GM19193 (cell line): ENCODE data around the gene CAMKK1.

Experiments used
- POLR2A ChIP-seq: IDR thresholded peaks from 4 replicates; pipeline ENCODE4 v1.6.1; 2011; ENCODE audit not compliant: insufficient read depth, insufficient read length; ENCODE audit errors: extremely low read depth

CAMKK1 gene

GRCh38 chr17:3907483-3908216 is 14.8 kb upstream of the CAMKK1 start:
- no peak for TF ChIP-seq POLR2A

- no peak for TF ChIP-seq POLR2A
Observed at GRCh38 chr17:3906881-3907280, 14.0 kb upstream of the CAMKK1 start.

- no peak for TF ChIP-seq POLR2A
Observed at GRCh38 chr17:3905017-3905520, 12.2 kb upstream of the CAMKK1 start.

- no peak for TF ChIP-seq POLR2A
Observed at GRCh38 chr17:3904501-3904900, 11.6 kb upstream of the CAMKK1 start.

GRCh38 chr17:3903881-3904290 is 11.0 kb upstream of the CAMKK1 start:
- no peak for TF ChIP-seq POLR2A

GRCh38 chr17:3903051-3903825 is 10.4 kb upstream of the CAMKK1 start:
- TF ChIP-seq POLR2A, result no peak

- no peak for TF ChIP-seq POLR2A
Observed at GRCh38 chr17:3900646-3901045, 7.8 kb upstream of the CAMKK1 start.

- no peak for TF ChIP-seq POLR2A
Observed at GRCh38 chr17:3897731-3898130, 4.9 kb upstream of the CAMKK1 start.

- no peak for TF ChIP-seq POLR2A
Observed at GRCh38 chr17:3896968-3897235, 4.0 kb upstream of the CAMKK1 start.

- TF ChIP-seq POLR2A, result no peak
Observed at GRCh38 chr17:3896108-3896967, 3.5 kb upstream of the CAMKK1 start.

- no peak for TF ChIP-seq POLR2A
Observed at GRCh38 chr17:3895354-3895753, 2.5 kb upstream of the CAMKK1 start.

- TF ChIP-seq POLR2A, result no peak
Observed at GRCh38 chr17:3894911-3895343, 2.1 kb upstream of the CAMKK1 start.

- TF ChIP-seq POLR2A, result no peak
Observed at GRCh38 chr17:3894188-3894587, 1.3 kb upstream of the CAMKK1 start.

- no peak for TF ChIP-seq POLR2A
Observed at GRCh38 chr17:3893720-3894116, 865 bp upstream of the CAMKK1 start.

GRCh38 chr17:3892095-3892998 is 506 bp downstream of the CAMKK1 start:
- TF ChIP-seq POLR2A, result no peak

GRCh38 chr17:3891626-3892094 is 1.2 kb downstream of the CAMKK1 start:
- TF ChIP-seq POLR2A, result no peak
